ENCODE results near the gene FOXD2.

The FOXD2 gene

DNA sequence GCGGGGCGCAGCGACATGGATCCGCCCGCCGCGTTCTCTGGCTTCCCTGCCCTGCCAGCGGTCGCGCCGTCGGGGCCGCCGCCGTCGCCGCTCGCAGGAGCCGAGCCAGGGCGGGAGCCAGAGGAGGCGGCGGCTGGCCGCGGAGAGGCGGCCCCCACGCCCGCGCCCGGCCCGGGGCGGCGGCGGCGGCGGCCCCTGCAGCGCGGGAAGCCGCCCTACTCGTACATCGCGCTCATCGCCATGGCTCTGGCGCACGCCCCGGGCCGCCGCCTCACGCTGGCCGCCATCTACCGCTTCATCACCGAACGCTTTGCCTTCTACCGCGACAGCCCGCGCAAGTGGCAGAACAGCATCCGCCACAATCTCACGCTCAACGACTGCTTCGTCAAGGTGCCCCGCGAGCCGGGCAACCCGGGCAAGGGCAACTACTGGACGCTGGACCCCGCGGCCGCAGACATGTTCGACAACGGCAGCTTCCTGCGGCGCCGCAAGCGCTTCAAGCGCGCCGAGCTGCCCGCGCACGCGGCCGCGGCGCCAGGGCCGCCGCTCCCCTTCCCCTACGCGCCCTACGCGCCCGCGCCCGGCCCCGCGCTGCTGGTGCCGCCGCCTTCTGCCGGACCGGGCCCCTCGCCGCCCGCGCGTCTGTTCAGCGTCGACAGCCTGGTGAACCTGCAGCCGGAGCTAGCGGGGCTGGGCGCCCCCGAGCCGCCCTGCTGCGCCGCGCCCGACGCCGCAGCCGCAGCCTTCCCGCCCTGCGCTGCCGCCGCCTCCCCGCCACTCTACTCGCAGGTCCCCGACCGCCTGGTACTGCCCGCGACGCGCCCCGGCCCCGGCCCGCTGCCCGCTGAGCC is 21.3 kb upstream of the FOXD2 start:
- H3K9me3 ChIP-seq, result no peaks in the 10 kb centered on the region
- H3K4me1 ChIP-seq (ENCODE audit: control insufficient read depth in 1 of 2, insufficient read depth in 1 of 2, low read depth in 1 of 2, low read length in 1 of 2), result no peaks in the 10 kb centered on the region
- H3K27ac ChIP-seq, result no peak overlapping the region
- TF ChIP-seq, protein P1, sequence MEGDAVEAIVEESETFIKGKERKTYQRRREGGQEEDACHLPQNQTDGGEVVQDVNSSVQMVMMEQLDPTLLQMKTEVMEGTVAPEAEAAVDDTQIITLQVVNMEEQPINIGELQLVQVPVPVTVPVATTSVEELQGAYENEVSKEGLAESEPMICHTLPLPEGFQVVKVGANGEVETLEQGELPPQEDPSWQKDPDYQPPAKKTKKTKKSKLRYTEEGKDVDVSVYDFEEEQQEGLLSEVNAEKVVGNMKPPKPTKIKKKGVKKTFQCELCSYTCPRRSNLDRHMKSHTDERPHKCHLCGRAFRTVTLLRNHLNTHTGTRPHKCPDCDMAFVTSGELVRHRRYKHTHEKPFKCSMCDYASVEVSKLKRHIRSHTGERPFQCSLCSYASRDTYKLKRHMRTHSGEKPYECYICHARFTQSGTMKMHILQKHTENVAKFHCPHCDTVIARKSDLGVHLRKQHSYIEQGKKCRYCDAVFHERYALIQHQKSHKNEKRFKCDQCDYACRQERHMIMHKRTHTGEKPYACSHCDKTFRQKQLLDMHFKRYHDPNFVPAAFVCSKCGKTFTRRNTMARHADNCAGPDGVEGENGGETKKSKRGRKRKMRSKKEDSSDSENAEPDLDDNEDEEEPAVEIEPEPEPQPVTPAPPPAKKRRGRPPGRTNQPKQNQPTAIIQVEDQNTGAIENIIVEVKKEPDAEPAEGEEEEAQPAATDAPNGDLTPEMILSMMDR (IDR thresholded peaks at IDR 0.05), result no peak
- H3K27me3 ChIP-seq, result peaks cover 99% of the 10 kb centered on the region
- H3K4me3 ChIP-seq (ENCODE audit: low read depth in 1 of 2, low read length in 1 of 2), result no peak overlapping the region
- no peaks in the 10 kb centered on the region for H3K36me3 ChIP-seq

DNA sequence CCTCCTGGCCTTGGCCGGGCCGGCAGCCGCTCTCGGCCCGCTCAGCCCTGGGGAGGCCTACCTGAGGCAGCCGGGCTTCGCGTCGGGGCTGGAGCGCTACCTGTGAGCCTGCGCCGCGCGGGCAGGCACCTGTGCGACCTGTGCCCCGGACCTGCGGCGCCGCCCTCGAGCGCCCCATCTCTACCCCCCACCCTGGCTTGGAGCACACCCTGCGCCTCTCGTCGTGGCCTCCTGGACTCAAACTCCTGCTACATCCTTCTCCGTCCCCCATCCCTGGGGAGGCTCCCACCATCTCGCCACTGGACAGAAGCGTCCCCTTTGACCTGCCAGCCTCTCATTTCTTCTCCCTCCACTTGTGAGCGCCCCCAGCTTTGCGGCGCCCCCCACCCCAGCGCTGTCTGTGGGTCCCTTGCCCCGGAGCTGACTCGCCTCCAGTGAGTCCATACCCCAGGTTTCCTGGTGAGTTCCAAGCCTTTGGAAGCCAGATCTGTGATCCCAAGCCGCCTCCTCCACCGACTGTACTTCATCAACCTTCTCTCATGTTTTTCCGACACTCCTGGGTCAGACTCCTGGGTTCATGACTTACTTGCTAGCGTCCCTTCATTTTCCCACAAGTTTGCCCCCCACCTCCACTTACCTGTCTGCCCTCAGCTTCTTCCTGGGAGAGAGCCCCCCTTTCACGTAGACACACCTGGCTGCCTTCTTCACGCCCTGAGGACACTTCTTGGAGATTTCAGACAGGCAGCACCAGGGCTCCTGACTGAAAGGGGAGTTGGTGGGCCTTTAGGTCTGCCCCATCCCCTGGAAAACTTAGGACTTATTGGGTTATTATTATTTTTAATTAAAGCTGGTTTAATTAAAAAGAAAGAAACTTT is 20.4 kb upstream of the FOXD2 start:
- Histone ChIP-seq H3K36me3 (no peaks in the 10 kb centered on the region), H3K4me3 (ENCODE audit: low read depth in 1 of 2, low read length in 1 of 2) (no peak overlapping the region), H3K27me3 (peaks cover 99% of the 10 kb centered on the region), H3K27ac (no peak overlapping the region), H3K4me1 (ENCODE audit: control insufficient read depth in 1 of 2, insufficient read depth in 1 of 2, low read depth in 1 of 2, low read length in 1 of 2) (no peaks in the 10 kb centered on the region), H3K9me3 (no peaks in the 10 kb centered on the region)
- TF ChIP-seq, protein P1 (IDR thresholded peaks at IDR 0.05), result no peak

DNA sequence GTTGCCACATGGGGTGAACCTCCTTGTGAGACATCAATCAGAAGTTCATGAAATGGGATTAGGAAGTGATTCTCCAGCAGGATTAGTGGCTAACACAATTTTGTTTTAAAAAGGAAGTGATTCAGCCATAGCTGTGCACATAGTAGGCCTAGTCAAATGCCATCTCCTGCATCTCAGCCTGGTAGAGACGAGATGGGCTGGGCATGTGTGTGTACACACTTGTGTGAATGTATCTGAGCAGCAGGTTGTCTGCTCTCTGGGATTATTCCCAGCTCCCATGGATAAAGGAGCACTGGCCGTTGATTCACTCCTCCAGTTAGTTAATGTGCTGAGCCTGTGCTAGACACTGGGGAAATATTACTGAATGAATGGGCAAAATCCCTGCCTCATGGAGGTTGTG is 19.7 kb upstream of the FOXD2 start:
- no peak overlapping the region for H3K4me3 ChIP-seq (ENCODE audit: low read depth in 1 of 2, low read length in 1 of 2)
- no peaks in the 10 kb centered on the region for H3K4me1 ChIP-seq (ENCODE audit: control insufficient read depth in 1 of 2, insufficient read depth in 1 of 2, low read depth in 1 of 2, low read length in 1 of 2)
- no peak overlapping the region for H3K27ac ChIP-seq
- no peaks in the 10 kb centered on the region for H3K36me3 ChIP-seq
- peaks cover 100% of the 10 kb centered on the region for H3K27me3 ChIP-seq
- H3K9me3 ChIP-seq, result no peaks in the 10 kb centered on the region
- TF ChIP-seq, protein P1 (IDR thresholded peaks at IDR 0.05), result no peak

DNA sequence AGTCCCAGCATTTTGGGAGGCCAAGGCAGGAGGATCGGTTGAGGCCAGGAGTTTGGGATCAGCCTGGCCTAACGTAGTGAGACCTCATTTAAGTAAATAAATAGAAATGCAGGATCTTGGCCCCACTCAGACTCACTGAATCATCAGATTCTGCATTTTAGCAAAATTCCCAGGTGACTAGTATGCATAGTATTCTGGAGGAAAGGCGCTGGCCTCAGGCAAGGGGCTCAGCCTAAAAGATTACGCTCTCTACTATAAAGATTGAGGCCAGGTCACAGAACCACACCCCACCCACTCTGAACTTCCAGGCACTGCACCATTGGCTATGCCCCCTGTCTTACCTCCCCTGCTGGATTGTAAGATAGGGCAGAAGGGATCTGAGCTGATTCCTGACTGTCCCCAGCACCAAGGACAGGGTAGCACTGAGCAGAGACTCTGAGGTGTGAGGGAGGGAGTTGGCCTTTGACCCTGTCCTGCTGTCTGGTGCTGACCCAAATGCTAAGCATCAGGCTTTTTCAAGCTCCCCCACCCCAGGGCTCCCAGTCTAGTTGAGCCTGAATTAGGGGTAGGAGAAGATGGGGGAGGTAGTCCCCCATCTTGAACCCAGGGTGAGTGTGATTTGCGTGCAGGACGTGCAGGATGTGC is 19.0 kb upstream of the FOXD2 start:
- no peak overlapping the region for H3K27ac ChIP-seq
- no peaks in the 10 kb centered on the region for H3K9me3 ChIP-seq
- H3K27me3 ChIP-seq, result peaks cover 100% of the 10 kb centered on the region
- H3K36me3 ChIP-seq, result no peaks in the 10 kb centered on the region
- H3K4me1 ChIP-seq (ENCODE audit: control insufficient read depth in 1 of 2, insufficient read depth in 1 of 2, low read depth in 1 of 2, low read length in 1 of 2), result no peaks in the 10 kb centered on the region
- H3K4me3 ChIP-seq (ENCODE audit: low read depth in 1 of 2, low read length in 1 of 2), result no peak overlapping the region
- TF ChIP-seq, protein P1 (IDR thresholded peaks at IDR 0.05), result no peak

DNA sequence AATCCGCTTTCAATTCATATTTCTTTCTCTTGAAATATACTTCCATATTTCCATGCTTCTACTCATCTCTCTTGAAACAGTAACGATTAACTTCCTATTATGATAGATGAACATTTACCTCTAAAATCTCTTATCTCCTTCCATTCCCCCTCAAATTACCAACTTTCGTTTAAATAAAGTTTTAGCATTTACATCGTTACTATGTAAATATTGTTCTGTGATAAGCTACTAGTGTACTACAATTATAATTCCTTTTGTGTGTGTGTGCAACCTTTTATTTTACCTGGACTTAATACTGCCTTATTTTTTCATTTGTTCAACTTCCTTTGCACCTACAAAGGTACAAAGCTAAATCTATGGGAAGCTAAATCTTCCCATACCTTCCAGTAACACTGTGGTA is 17.3 kb upstream of the FOXD2 start:
- Histone ChIP-seq H3K27ac (no peak overlapping the region), H3K36me3 (no peaks in the 10 kb centered on the region), H3K27me3 (peaks cover 100% of the 10 kb centered on the region), H3K9me3 (no peaks in the 10 kb centered on the region), H3K4me1 (ENCODE audit: control insufficient read depth in 1 of 2, insufficient read depth in 1 of 2, low read depth in 1 of 2, low read length in 1 of 2) (no peaks in the 10 kb centered on the region), H3K4me3 (ENCODE audit: low read depth in 1 of 2, low read length in 1 of 2) (no peak overlapping the region)
- TF ChIP-seq, protein P1 (IDR thresholded peaks at IDR 0.05), result no peak

Measured in neutrophil (primary cell).